Measurements from ENCODE around the gene TGFB2. TPM values are rescaled to one million over a fixed set of nuclear protein-coding genes. Genes with fewer than 3 reads are reported as not detected.

TGFB2 gene
- total RNA-seq, 1 experiment from 2014 or later = 1.2 TPM

GRCh38 chr1:218408942-218409341, 63.8 kb downstream of the TGFB2 start:
- CTCF ChIA-PET = no interaction called here
- no peaks in the 10 kb centered on the region for H3K4me1 ChIP-seq (ENCODE audit: insufficient read depth, low read length, poor library complexity, severe bottlenecking)
- BruUV-seq (replicated peaks) = no TSS peak
- no peak overlapping the region for H3K27ac ChIP-seq (ENCODE audit: low read depth, low read length, poor library complexity, severe bottlenecking)
- no peaks in the 10 kb centered on the region for H3K27me3 ChIP-seq (replicated peaks; ENCODE audit: insufficient read depth, low read depth, low read length, poor library complexity)
- no peak overlapping the region for H3K4me3 ChIP-seq (ENCODE audit: low read depth, low read length, poor library complexity, severe bottlenecking)
- TF ChIP-seq EZH2 (IDR thresholded peaks at IDR 0.05; ENCODE audit: borderline replicate concordance, low read depth, low read length, poor library complexity, severe bottlenecking) = no peak
- no peak for TF ChIP-seq CTCF (conservative IDR thresholded peaks at IDR 0.05; ENCODE audit: low read depth, low read length)
- DNase-seq (ENCODE audit: low spot score) = peak; percentile 37
- no peaks in the 10 kb centered on the region for H3K9me3 ChIP-seq (ENCODE audit: low read depth, low read length, poor library complexity, severe bottlenecking)
- H3K36me3 ChIP-seq (ENCODE audit: insufficient read depth, low read length, poor library complexity, severe bottlenecking) = no peaks in the 10 kb centered on the region
- POLR2A ChIA-PET (ENCODE audit: low non-redundant PET) = no interaction called here
- intact Hi-C loops (cut with micrococcal nuclease; ENCODE audit: unreplicated experiment) = no loop called here

- H3K4me3 ChIP-seq (ENCODE audit: low read depth, low read length, poor library complexity, severe bottlenecking) = no peak overlapping the region
- H3K36me3 ChIP-seq (ENCODE audit: insufficient read depth, low read length, poor library complexity, severe bottlenecking) = no peaks in the 10 kb centered on the region
- DNase-seq (ENCODE audit: low spot score) = no peak
- ChIA-PET POLR2A (ENCODE audit: low non-redundant PET) (no interaction called here), CTCF (no interaction called here)
- TF ChIP-seq EZH2 (IDR thresholded peaks at IDR 0.05; ENCODE audit: borderline replicate concordance, low read depth, low read length, poor library complexity, severe bottlenecking) = no peak
- no peak for TF ChIP-seq CTCF (conservative IDR thresholded peaks at IDR 0.05; ENCODE audit: low read depth, low read length)
- no peaks in the 10 kb centered on the region for H3K4me1 ChIP-seq (ENCODE audit: insufficient read depth, low read length, poor library complexity, severe bottlenecking)
- no TSS peak for BruUV-seq (replicated peaks)
- no peaks in the 10 kb centered on the region for H3K27me3 ChIP-seq (replicated peaks; ENCODE audit: insufficient read depth, low read depth, low read length, poor library complexity)
- H3K9me3 ChIP-seq (ENCODE audit: low read depth, low read length, poor library complexity, severe bottlenecking) = no peaks in the 10 kb centered on the region
- no peak overlapping the region for H3K27ac ChIP-seq (ENCODE audit: low read depth, low read length, poor library complexity, severe bottlenecking)
- intact Hi-C loops (cut with micrococcal nuclease; ENCODE audit: unreplicated experiment) = no loop called here
These were observed 64.9 kb downstream of the TGFB2 start for GRCh38 chr1:218409946-218410510.

GRCh38 chr1:218411101-218411500, 66.0 kb downstream of the TGFB2 start:
- Histone ChIP-seq H3K4me3 (ENCODE audit: low read depth, low read length, poor library complexity, severe bottlenecking) (no peak overlapping the region), H3K27me3 (replicated peaks; ENCODE audit: insufficient read depth, low read depth, low read length, poor library complexity) (no peaks in the 10 kb centered on the region), H3K4me1 (ENCODE audit: insufficient read depth, low read length, poor library complexity, severe bottlenecking) (no peaks in the 10 kb centered on the region), H3K9me3 (ENCODE audit: low read depth, low read length, poor library complexity, severe bottlenecking) (no peaks in the 10 kb centered on the region), H3K27ac (ENCODE audit: low read depth, low read length, poor library complexity, severe bottlenecking) (no peak overlapping the region), H3K36me3 (ENCODE audit: insufficient read depth, low read length, poor library complexity, severe bottlenecking) (no peaks in the 10 kb centered on the region)
- no TSS peak for BruUV-seq (replicated peaks)
- TF ChIP-seq CTCF (conservative IDR thresholded peaks at IDR 0.05; ENCODE audit: low read depth, low read length) (no peak), EZH2 (IDR thresholded peaks at IDR 0.05; ENCODE audit: borderline replicate concordance, low read depth, low read length, poor library complexity, severe bottlenecking) (no peak)
- DNase-seq (ENCODE audit: low spot score) = no peak
- ChIA-PET POLR2A (ENCODE audit: low non-redundant PET) (no interaction called here), CTCF (no interaction called here)
- intact Hi-C loops (cut with micrococcal nuclease; ENCODE audit: unreplicated experiment) = no loop called here

Data from A673 (cell line).